Activated CD8-positive, alpha-beta T cell treated with anti-CD3 and anti-CD28 coated beads for 36 hours (primary cell): Measurements from ENCODE around the gene IL13. TPM values are rescaled to one million over a fixed set of nuclear protein-coding genes. Genes with fewer than 3 reads are reported as not detected.

Source experiments
- ATAC-seq: fragments of 200-7000 bp; cut with Tn5 transposase; one replicate; pipeline ENCODE4 v1.10.0; 2021; ENCODE audit warnings: mild to moderate bottlenecking, moderate library complexity
- CTCF ChIA-PET: fragments of 350-600 bp; sonication (Branson Sonifier 250); formaldehyde crosslinking; loops from one replicate; lab custom pipeline; 2021; ENCODE audit warnings: antibody characterized with exemption; lab: Charles Lee
- POLR2A ChIA-PET: fragments of 350-600 bp; sonication (Branson Sonifier 250); formaldehyde crosslinking; loops from one replicate; lab custom pipeline; 2021; ENCODE audit warnings: antibody characterized with exemption; lab: Charles Lee
- DNase-seq: peaks from one replicate; pipeline ENCODE4 v3.0.0-alpha.2; 2020
- H3K27ac Mint-ChIP-seq: one replicate; pipeline ENCODE4 v1.8.0; 2021; ENCODE audit warnings: mild to moderate bottlenecking, mixed read lengths
- H3K27me3 Mint-ChIP-seq: one replicate; pipeline ENCODE4 v1.8.0; 2021; ENCODE audit warnings: mixed read lengths
- H3K36me3 Mint-ChIP-seq: one replicate; pipeline ENCODE4 v1.8.0; 2021; ENCODE audit warnings: low read depth, mixed read lengths
- H3K4me1 Mint-ChIP-seq: one replicate; pipeline ENCODE4 v1.8.0; 2021; ENCODE audit warnings: low read depth, mixed read lengths
- H3K4me3 Mint-ChIP-seq: one replicate; pipeline ENCODE4 v1.8.0; 2021; ENCODE audit warnings: mild to moderate bottlenecking, moderate library complexity, mixed read lengths
- H3K9me3 Mint-ChIP-seq: one replicate; pipeline ENCODE4 v1.8.0; 2021; ENCODE audit warnings: mixed read lengths
- intact Hi-C: fragments of 100-400 bp; cut with micrococcal nuclease; formaldehyde crosslinking; loops from one replicate; pipeline ENCODE4 v1.10.0; 2022
- total RNA-seq, 2 experiments: library from RNA; stranded (reverse); gene quantifications; one replicate each; pipeline ENCODE4 v1.2.3, GENCODE V29; 2021
- TF ChIP-seq, protein P1 (sequence below): fragments of 200-600 bp; IDR thresholded peaks from one replicate; pipeline ENCODE4 v1.8.0; 2022; ENCODE audit warnings: antibody characterized with exemption, mild to moderate bottlenecking

Gene IL13
- total RNA-seq, 2 experiments from 2014 or later = 4.8 to 6.5 TPM

DNA sequence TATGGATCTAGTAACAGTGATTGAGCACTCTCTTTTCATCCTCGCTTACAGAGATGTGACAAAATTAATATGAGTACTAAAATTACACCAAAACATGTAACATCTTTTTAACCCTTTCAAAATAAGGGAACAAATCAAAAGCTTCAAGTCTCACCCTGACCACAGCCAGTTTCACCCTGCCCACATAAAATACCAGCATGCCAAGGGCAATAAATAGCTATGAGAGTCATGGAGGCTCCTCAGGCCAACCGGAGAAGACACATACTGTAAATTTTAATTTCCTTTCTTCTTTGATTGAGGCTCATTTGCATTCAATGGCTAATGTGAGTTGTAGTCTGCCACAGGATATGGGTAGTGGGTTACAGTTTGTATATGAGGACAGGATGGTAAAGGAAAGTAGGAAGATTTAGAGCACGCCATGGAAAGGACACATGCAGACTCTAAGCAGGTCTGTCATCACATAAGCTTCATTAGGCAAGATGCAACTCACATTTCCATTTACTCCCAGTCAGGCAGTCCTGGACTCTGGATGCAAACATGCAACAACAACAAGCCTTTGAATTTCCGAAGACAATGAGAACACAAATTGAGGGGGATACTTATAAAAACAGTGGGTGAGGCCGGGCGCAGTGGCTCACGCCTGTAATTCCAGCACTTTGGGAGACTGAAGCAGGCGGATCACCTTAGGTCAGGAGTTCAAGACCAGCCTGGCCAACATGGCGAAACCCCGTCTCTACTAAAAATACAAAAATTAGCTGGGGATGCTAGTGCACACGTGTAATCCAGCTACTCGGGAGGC is 27.1 kb downstream of the IL13 start:
- ChIA-PET CTCF (interaction anchor here (1.0 to 1.5 kb wide), 4 partner anchors 10 to 53 kb away, joined by 3 to 4 read pairs (median 3); partner anchors contain the start of genes IL13 and KIF3A), POLR2A (interaction anchor here (0.7 to 1.5 kb wide), 4 partner anchors 11 to 195 kb away, joined by 3 to 6 read pairs (median 3); partner anchors contain the start of gene IL4)
- no peaks in the 10 kb centered on the region for H3K36me3 Mint-ChIP-seq
- H3K9me3 Mint-ChIP-seq = no peaks in the 10 kb centered on the region
- H3K27ac Mint-ChIP-seq = peak overlapping the region; percentile 2
- no peaks in the 10 kb centered on the region for H3K27me3 Mint-ChIP-seq
- intact Hi-C loops = loop anchor here (5.0 kb wide), 1 partner anchor 43 kb away; no protein-coding TSS in a partner anchor
- peaks cover 34% of the 10 kb centered on the region for H3K4me1 Mint-ChIP-seq
- H3K4me3 Mint-ChIP-seq = no peak overlapping the region
- ATAC-seq (peak; percentile 43), DNase-seq (peak; percentile 78)
- TF ChIP-seq, protein P1, sequence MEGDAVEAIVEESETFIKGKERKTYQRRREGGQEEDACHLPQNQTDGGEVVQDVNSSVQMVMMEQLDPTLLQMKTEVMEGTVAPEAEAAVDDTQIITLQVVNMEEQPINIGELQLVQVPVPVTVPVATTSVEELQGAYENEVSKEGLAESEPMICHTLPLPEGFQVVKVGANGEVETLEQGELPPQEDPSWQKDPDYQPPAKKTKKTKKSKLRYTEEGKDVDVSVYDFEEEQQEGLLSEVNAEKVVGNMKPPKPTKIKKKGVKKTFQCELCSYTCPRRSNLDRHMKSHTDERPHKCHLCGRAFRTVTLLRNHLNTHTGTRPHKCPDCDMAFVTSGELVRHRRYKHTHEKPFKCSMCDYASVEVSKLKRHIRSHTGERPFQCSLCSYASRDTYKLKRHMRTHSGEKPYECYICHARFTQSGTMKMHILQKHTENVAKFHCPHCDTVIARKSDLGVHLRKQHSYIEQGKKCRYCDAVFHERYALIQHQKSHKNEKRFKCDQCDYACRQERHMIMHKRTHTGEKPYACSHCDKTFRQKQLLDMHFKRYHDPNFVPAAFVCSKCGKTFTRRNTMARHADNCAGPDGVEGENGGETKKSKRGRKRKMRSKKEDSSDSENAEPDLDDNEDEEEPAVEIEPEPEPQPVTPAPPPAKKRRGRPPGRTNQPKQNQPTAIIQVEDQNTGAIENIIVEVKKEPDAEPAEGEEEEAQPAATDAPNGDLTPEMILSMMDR = no peak

DNA sequence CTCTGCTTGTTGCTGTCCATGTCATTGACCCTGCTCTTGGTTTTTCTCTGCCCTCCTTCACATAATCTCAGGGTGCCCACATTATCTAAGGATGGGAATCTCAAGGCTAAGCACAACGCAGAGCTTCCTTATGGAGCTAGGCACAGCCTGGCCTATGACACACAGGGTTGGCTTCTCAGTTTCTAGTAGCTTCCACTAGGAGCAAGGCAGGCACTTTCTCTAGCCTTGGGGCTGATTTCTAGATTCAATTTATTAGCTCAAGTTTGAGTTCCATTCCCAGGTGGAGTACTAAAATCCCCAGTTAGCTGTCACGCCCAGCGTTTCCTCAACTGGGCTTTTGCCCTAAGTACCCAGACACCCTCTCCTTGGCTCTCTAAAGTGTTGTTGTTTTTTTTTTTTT is 28.2 kb downstream of the IL13 start:
- ATAC-seq (no peak), DNase-seq (no peak)
- H3K27me3 Mint-ChIP-seq = no peaks in the 10 kb centered on the region
- ChIA-PET CTCF (interaction anchor here (1.2 kb wide), 1 partner anchor 23 kb away, joined by 3 read pairs; no protein-coding TSS in a partner anchor), POLR2A (no interaction called here)
- intact Hi-C loops = loop anchor here (5.0 kb wide), 1 partner anchor 44 kb away; no protein-coding TSS in a partner anchor
- no peak overlapping the region for H3K4me3 Mint-ChIP-seq
- H3K36me3 Mint-ChIP-seq = no peaks in the 10 kb centered on the region
- no peaks in the 10 kb centered on the region for H3K9me3 Mint-ChIP-seq
- H3K4me1 Mint-ChIP-seq = peaks cover 34% of the 10 kb centered on the region
- H3K27ac Mint-ChIP-seq = no peak overlapping the region
- TF ChIP-seq, protein P1 = no peak

DNA sequence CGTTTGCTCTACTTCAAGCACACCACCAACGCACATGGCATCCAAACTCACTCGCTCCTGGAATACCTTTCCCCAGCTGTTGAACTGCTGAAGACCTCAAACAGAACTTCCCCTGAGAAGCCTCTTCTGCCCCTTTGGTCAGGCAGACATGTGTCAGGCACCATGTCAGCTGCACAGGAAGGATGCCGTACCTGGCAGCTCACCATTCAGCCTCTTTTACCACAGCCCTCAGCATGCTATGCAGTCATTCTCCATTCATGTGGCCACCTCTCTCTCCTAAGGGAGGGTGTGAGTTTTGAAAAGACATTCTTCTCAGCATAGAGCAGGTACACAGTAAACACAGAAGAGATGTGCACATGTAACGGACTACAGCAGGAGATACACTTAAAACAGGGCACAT is 30.0 kb downstream of the IL13 start:
- intact Hi-C loops = loop anchor here (5.0 kb wide), 1 partner anchor 46 kb away; no protein-coding TSS in a partner anchor
- Mint-ChIP-seq H3K4me3 (no peak overlapping the region), H3K36me3 (peaks cover 3% of the 10 kb centered on the region), H3K27ac (peak overlapping the region; percentile 62), H3K4me1 (peaks cover 40% of the 10 kb centered on the region), H3K9me3 (no peaks in the 10 kb centered on the region), H3K27me3 (no peaks in the 10 kb centered on the region)
- ATAC-seq = peak; percentile 80
- TF ChIP-seq, protein P1 = no peak
- ChIA-PET CTCF (interaction anchor here (1.1 to 1.5 kb wide), 2 partner anchors 14 to 47 kb away, joined by 3 read pairs; partner anchors contain the start of gene IL4), POLR2A (interaction anchor here (1.0 to 1.6 kb wide), 5 partner anchors 9 to 50 kb away, joined by 3 to 6 read pairs (median 5); partner anchors contain the start of genes IL4 and KIF3A)
- DNase-seq = peak; percentile 71

DNA sequence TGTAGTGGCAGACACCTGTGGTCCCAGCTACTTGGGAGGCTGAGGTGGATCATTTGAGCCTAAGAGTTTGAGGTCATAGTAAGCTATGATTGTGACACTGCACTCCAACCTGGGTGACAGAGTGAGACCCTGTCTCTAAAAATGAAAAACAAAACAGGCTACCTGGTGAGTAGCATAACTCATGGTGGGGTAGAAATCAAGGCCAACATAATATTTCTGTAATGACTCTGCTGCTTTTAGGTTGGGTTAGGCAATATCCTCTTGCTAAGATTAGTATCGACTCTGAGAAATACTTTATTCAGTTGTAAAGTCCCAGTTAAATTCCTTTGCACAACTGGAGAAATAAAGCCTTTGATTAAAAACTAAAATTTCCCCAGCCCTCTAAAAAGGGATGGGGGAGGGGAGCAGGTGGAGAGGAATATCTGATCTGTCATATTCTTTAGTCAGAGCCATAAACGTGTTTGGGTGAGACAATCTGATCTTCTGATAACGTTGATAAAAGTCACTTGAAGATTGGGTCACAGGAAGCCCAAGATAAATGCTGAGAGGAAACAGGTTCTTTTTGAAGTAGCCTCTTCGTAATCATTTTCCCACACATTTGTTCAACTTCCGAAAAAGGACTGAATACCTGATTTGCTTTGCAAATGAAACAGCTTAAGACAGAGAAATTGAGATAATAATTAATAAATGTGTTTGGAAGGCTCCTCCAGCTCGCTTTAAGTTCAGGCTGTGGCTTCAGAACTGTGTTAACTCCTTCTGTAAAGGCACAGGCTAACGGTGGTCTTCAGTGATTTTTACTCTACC is 30.8 kb downstream of the IL13 start:
- H3K36me3 Mint-ChIP-seq = peaks cover 5% of the 10 kb centered on the region
- no peak overlapping the region for H3K4me3 Mint-ChIP-seq
- no peaks in the 10 kb centered on the region for H3K27me3 Mint-ChIP-seq
- TF ChIP-seq, protein P1 = no peak
- peaks cover 40% of the 10 kb centered on the region for H3K4me1 Mint-ChIP-seq
- H3K9me3 Mint-ChIP-seq = no peaks in the 10 kb centered on the region
- ChIA-PET POLR2A (interaction anchor here (0.6 to 1.6 kb wide), 7 partner anchors 10 to 596 kb away, joined by 3 to 6 read pairs (median 3); partner anchors contain the start of genes IL4 and KIF3A), CTCF (interaction anchor here (0.8 to 1.5 kb wide), 3 partner anchors 15 to 131 kb away, joined by 3 read pairs; partner anchors contain the start of gene IL4)
- H3K27ac Mint-ChIP-seq = peak overlapping the region; percentile 62
- intact Hi-C loops = loop anchor here (5.0 kb wide), 1 partner anchor 46 kb away; no protein-coding TSS in a partner anchor
- ATAC-seq (peak; percentile 49), DNase-seq (peak; percentile 55)
